ENCODE results near the gene DRC1.

DRC1 gene

DNA sequence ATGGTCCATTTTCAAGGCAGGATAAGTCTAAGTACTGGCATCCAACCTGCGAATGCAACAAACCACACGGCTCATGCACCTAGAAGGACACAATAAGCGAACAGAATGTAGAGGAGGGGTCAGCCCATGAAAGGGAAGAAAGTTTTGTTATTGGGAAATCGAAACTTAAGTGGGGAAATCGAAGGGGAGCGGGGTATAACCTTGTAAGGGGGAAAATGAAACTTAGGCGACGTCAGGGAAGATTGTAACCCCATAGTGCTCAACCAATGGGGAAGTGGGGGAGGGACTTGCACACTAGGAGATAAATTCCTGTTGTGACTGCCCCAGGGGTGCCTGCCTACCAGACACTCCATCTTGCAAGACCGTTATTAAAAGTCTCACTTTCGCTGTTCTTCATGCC, 91.8 kb downstream of the DRC1 start:
- DNase-seq, result no peak

GRCh38 chr2:26494199-26494598, 92.5 kb downstream of the DRC1 start:
- no peak for DNase-seq

DNA sequence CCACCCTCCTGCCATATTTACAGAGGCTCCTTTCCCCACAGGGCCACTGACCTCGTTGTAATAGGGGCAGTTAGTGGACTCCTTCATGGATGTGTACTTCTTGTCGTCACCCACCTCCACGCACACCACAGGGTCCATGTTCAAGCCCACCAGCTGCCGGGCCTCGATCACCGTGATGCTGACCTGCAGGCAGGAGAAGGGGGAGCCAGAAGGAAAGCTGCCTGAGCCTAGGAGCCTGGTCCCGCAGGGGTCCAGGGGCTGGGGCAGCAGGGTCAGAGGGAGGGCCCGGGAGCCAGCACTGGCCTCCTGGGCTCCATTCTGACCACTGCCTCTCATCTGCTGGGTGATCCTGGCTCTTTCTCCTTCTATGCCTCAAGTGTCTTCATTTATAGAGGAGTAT, 93.2 kb downstream of the DRC1 start:
- no peak for DNase-seq

DNA sequence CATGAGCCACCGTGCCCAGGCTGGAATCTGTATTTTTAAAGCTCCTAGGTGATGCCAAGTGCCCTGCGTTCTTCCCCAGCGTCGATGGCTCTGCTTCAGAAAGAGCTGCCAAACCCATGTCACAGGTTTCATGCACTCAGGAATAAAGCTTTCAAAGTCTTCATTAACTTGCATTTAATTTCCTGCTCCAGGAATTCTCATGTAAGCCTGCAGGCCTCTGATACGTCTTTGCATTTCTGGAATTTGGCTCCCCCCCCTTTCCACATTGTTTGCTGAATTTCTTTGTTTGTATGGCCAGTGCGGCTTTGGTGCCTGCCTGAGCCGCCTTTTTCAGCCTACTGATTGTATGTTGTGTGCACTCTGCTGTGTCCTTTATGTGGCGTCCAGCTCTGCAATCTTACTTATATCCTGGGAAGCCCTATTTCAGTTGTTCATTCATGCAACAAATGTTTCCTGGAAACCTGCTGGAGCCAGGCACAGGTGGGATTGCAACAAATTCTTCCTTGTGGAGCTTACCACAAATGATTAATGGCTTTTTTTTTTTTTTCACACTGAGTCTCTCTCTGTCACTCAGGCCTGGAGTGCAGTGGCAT, 94.1 kb downstream of the DRC1 start:
- DNase-seq, result peak; percentile 43

- DNase-seq, result no peak
Measured at GRCh38 chr2:26500406-26500805, 98.7 kb downstream of the DRC1 start.

GRCh38 chr2:26503231-26503880, 101.6 kb downstream of the DRC1 start:
- peak; percentile 91 for DNase-seq

DNA sequence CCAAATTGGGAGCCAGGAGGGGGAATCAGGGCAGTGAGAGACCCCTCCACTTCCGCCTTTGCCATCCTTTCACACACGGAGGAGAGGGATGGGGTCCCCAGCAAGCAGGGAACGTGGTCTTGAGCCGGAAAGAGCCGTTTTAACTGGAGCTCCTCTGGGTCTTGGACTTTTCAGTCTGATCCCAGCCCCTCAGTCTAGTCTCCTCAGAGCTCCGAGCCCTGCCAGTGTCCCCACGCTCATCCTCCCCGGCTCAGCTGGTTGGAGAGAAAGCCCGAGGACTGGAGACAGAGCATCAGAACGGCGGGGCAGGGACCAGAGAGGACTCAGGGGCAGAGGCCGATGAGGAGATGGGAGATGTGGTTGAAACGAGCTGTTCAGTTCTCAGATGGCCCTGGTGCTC, 102.3 kb downstream of the DRC1 start:
- no peak for DNase-seq

DNA sequence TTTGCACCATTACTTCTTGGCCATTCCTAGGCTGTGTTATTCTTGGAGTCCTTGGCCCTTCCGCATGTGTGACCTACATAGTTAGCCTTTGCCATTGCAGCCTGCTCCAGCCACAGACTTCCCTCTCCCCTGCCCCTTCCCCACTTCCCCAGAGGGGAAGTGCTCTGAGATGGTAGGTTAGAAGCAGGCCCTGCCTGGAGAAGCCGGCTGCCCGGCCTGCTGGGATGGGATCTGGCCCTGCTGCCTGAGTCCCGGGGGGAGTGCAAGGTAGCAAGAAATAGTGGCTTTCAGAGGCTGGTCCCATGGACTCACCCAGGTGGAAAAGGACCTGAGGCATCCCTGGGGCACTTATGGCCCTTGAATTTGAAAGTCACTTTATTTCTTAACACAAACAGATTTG, 104.6 kb downstream of the DRC1 start:
- DNase-seq, result no peak

Data from right kidney (tissue), 1 donor.